Glutamatergic neuron (in vitro differentiated cells): ENCODE results near the gene ZCCHC24. TPM values are rescaled to one million over a fixed set of nuclear protein-coding genes. Genes with fewer than 3 reads are reported as not detected.
A peak's percentile ranks its signal among the peaks of the same experiment; 100 is the strongest.

Experiments
- DNase-seq: peaks from one replicate; pipeline ENCODE4 v3.0.0; 2022
- H3K27ac Mint-ChIP-seq: one replicate; pipeline ENCODE4 v1.8.0; 2020; ENCODE audit warnings: mild to moderate bottlenecking, mixed read lengths, inconsistent platforms; ENCODE audit not compliant: unreplicated experiment
- H3K27me3 Mint-ChIP-seq: one replicate; pipeline ENCODE4 v1.8.0; 2020; ENCODE audit warnings: mild to moderate bottlenecking, moderate library complexity, mixed read lengths, inconsistent platforms; ENCODE audit not compliant: unreplicated experiment
- H3K36me3 Mint-ChIP-seq: one replicate; pipeline ENCODE4 v1.8.0; 2020; ENCODE audit warnings: mild to moderate bottlenecking, mixed read lengths, inconsistent platforms; ENCODE audit not compliant: unreplicated experiment
- H3K4me1 Mint-ChIP-seq: one replicate; pipeline ENCODE4 v1.8.0; 2020; ENCODE audit warnings: mild to moderate bottlenecking, low read depth, mixed read lengths, inconsistent platforms; ENCODE audit not compliant: unreplicated experiment
- H3K4me3 Mint-ChIP-seq: one replicate; pipeline ENCODE4 v1.8.0; 2020; ENCODE audit warnings: mild to moderate bottlenecking, mixed read lengths, inconsistent platforms; ENCODE audit not compliant: unreplicated experiment
- H3K9me3 Mint-ChIP-seq: one replicate; pipeline ENCODE4 v1.8.0; 2020; ENCODE audit warnings: mild to moderate bottlenecking, moderate library complexity, mixed read lengths, inconsistent platforms; ENCODE audit not compliant: unreplicated experiment
- CTCF ChIP-seq: fragments of 200-600 bp; sonication (generic); IDR thresholded peaks from one replicate; pipeline ENCODE4 v1.5.0; 2021; ENCODE audit not compliant: partially characterized antibody, unreplicated experiment
- total RNA-seq: library from RNA; stranded (reverse); fragmentation: NEBNext Ultra II Directional; extraction: Animal tissue kit (Norgen Biotek cat#: 25700); gene quantifications from one replicate; pipeline ENCODE4 v1.2.1, GENCODE V29; 2021; ENCODE audit not compliant: unreplicated experiment

The ZCCHC24 gene
- total RNA-seq, 1 donor from 2014 or later: 3.0 TPM

- no peaks in the 10 kb centered on the region for H3K9me3 Mint-ChIP-seq
- peaks cover 8% of the 10 kb centered on the region for H3K4me1 Mint-ChIP-seq
- no peak overlapping the region for H3K4me3 Mint-ChIP-seq
- no peak overlapping the region for H3K27ac Mint-ChIP-seq
- peak; percentile 54 for DNase-seq
- peaks cover 4% of the 10 kb centered on the region for H3K27me3 Mint-ChIP-seq
- TF ChIP-seq CTCF: no peak
- H3K36me3 Mint-ChIP-seq: no peaks in the 10 kb centered on the region
Observed at GRCh38 chr10:79385804-79386531, 59.5 kb downstream of the ZCCHC24 start.

DNA sequence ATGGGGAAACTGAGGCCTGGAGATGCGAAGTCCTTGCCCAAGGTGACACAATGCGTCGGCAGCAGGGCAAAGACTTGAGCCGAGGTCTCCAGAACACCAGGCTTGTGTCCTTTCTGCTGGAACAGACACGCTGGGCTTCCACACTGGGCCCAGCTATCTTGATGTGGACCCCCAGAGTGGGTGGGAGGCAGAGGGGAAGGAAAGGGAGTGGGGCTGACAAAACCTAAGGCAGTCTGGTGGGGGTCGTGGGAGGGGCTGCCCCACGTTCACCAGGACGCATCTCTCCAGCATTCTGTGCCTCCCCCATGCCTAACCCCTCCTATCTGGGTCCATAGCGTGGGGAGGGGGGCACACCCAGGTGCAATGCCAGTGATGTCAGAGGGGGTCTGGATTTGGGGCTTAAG, 60.0 kb downstream of the ZCCHC24 start:
- Mint-ChIP-seq H3K27me3 (peaks cover 4% of the 10 kb centered on the region), H3K9me3 (no peaks in the 10 kb centered on the region), H3K36me3 (no peaks in the 10 kb centered on the region), H3K27ac (no peak overlapping the region), H3K4me1 (peaks cover 8% of the 10 kb centered on the region), H3K4me3 (no peak overlapping the region)
- DNase-seq: no peak
- TF ChIP-seq CTCF: no peak

GRCh38 chr10:79384773-79385391, 60.5 kb downstream of the ZCCHC24 start:
- Mint-ChIP-seq H3K9me3 (no peaks in the 10 kb centered on the region), H3K27ac (peak overlapping the region; percentile 29), H3K4me3 (no peak overlapping the region), H3K4me1 (peaks cover 8% of the 10 kb centered on the region), H3K36me3 (no peaks in the 10 kb centered on the region), H3K27me3 (peaks cover 4% of the 10 kb centered on the region)
- no peak for DNase-seq
- no peak for TF ChIP-seq CTCF

DNA sequence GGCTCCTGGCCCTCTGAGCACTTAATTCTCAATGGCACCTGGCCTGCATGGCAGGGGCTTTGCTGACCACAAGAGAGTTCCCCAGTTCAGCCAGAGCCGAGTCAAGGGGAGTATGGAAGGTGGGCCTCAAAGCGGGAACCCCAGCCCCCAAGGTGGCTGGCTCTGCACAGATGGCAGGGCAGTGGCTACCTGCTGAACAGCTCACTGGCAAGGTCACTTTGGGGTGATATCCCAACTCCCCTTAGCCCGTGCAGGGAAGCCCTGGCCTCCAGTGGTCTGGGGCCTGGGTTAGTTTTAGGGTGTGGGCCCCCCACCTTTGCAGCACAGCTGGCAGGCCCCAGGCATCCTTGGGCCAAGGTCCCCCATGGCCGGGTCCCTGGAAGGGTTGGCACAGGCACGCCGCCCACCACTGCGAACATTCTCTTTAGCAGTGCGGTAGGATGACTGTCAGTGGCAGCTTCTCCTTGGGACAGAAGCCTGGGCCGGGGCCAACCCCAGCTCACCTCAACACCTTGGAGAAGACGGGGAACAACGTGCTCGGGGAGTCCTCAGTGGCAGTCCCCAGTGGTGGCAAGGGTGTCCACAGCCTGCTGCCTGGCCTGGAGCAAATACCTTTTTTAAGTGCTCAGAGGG, 61.3 kb downstream of the ZCCHC24 start:
- no peak for TF ChIP-seq CTCF
- Mint-ChIP-seq H3K36me3 (no peaks in the 10 kb centered on the region), H3K27me3 (peaks cover 2% of the 10 kb centered on the region), H3K4me3 (no peak overlapping the region), H3K4me1 (peaks cover 5% of the 10 kb centered on the region), H3K27ac (no peak overlapping the region), H3K9me3 (no peaks in the 10 kb centered on the region)
- no peak for DNase-seq

DNA sequence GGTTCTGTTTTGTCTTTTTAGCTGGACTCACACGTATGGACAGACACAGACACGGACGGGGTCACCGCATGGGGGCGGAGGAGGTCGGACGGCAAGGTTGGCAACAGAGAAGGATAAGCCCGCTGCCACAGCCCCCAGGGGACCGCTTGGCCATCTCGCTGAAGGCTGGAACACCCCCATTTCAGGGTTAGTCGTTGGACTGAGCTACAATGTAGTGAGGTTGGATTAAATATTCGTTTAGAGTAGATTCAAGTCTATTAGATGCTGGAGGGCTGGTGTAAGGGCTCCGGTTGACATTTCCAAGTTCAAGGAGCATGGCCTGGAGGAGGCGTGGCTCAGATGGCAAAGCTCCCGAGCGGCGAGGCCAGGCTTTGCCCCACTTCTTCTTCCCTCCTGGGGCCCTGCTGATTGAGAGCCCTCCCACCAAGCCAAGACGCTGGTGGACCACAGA, 62.9 kb downstream of the ZCCHC24 start:
- DNase-seq: no peak
- no peaks in the 10 kb centered on the region for H3K9me3 Mint-ChIP-seq
- no peak for TF ChIP-seq CTCF
- no peak overlapping the region for H3K27ac Mint-ChIP-seq
- H3K4me1 Mint-ChIP-seq: peaks cover 5% of the 10 kb centered on the region
- no peak overlapping the region for H3K4me3 Mint-ChIP-seq
- H3K27me3 Mint-ChIP-seq: peaks cover 2% of the 10 kb centered on the region
- H3K36me3 Mint-ChIP-seq: no peaks in the 10 kb centered on the region
